GM19372 (cell line): ENCODE results near the gene MAPK8IP2.
A peak's percentile ranks its signal among the peaks of the same experiment; 100 is the strongest.

Source experiments
- ATAC-seq: cut with Tn5 transposase; IDR thresholded peaks from one replicate; pipeline ENCODE4 v1.9.1; 2021; ENCODE audit warnings: mild to moderate bottlenecking, low read depth, moderate library complexity; ENCODE audit not compliant: unreplicated experiment

Gene MAPK8IP2

DNA sequence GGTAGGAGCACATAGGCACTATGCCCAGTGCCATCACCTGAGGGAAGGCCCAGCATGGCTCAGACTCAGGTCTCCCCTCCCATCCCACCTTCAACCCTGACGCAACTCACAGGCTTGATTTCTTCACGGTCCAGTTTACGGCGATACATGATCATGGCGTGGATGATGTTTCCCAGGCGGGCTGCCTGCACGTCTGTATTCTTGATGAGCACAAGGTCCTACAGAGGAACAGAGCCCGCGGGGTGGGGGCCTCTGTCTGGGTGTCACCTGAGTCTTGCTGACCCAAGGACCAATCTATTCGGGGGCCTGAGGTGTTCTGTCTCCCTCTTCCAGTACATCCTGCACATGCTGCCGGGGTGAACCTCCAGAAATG, 26.2 kb upstream of the MAPK8IP2 start:
- no peak for ATAC-seq

DNA sequence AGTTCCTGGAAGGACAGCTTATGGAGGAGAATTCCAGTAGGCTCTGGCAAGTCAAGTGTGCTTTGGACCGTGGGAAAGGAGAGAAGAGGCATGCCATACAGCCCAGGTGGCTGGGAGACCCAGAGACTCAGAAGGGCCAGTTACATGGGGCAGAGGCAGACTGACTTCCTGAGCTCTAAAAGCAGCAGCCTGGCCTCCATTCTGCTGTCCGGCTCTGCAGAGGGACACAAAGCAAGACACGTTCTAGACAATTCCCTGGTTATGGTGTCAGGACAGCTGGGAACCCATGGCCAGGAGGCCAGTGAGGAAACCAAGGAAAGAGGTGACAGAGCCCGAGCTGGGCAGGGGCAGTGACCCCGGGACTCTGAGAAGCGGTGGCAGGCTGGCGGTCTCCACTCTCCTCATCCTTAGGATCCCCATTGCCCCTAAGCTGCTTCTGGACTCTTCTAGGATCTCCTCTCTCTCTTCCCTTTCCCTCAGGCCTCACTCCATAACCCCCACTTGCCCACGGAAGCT, 25.1 kb upstream of the MAPK8IP2 start:
- no peak for ATAC-seq

GRCh38 chr22:50576070-50576469, 24.5 kb upstream of the MAPK8IP2 start:
- ATAC-seq = no peak

GRCh38 chr22:50576806-50577696, 23.5 kb upstream of the MAPK8IP2 start:
- no peak for ATAC-seq

DNA sequence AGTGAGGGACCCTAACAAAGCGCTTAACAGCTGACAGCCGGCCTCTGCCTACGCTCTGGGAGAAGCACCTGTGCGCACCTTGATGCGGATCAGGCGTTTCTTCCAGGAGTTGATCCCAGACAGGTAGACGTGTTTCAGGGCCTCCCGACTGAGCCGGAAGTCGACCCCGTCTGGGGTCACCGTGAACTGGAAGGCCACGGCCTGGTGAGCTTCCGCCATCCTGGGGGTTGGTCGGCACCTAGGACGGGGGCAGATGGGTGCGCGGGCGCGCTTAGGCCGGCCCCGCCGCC, 23.0 kb upstream of the MAPK8IP2 start:
- ATAC-seq = no peak

DNA sequence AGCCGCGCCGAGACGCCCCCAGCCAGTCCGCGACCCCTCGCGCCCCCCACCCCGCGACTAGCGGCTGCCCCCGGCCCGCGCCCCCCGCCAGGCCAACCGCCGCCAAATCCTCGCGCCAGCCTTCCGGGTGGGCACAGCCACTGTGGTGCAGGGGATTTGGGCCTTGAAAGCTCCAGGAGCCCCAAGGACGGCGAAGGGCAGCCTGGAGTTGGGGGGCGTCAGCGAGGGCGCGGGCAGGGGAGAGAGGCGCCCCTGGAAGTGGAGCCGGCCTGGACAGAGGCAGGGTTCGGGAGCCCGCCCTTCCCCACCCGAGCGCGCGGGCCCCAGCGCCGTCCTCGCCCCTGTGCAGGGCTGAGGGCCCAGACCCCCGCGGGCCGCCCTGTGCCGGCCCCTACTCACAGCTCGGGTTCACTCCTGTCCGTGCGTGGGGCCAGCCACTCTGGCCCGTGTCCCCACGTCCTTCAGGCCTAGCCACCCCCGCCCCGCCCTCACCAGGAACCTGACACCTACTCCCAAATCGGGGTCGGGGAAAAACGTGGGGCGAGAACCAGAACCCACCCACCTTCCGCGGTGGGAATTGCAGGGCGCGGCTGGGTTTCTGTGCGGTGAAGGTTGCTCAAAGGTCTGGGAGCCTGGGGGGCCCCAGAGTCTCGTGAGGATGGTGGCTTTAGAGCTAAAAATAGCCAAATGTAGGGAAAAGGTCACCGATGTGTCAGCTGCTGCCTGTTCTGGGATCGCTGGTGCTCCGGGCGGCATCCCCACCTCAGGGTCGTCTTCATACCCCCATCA, 22.4 kb upstream of the MAPK8IP2 start, which contains the start of gene CPT1B:
CPT1B (minus strand) TSS at position 441 of the 789 bp plus-strand sequence. CDS start 512 bp downstream, outside the sequence.
- no peak for ATAC-seq

- no peak for ATAC-seq
These were observed 21.8 kb upstream of the MAPK8IP2 start for GRCh38 chr22:50578776-50579310.

GRCh38 chr22:50579752-50580151, 20.8 kb upstream of the MAPK8IP2 start:
- ATAC-seq = no peak

DNA sequence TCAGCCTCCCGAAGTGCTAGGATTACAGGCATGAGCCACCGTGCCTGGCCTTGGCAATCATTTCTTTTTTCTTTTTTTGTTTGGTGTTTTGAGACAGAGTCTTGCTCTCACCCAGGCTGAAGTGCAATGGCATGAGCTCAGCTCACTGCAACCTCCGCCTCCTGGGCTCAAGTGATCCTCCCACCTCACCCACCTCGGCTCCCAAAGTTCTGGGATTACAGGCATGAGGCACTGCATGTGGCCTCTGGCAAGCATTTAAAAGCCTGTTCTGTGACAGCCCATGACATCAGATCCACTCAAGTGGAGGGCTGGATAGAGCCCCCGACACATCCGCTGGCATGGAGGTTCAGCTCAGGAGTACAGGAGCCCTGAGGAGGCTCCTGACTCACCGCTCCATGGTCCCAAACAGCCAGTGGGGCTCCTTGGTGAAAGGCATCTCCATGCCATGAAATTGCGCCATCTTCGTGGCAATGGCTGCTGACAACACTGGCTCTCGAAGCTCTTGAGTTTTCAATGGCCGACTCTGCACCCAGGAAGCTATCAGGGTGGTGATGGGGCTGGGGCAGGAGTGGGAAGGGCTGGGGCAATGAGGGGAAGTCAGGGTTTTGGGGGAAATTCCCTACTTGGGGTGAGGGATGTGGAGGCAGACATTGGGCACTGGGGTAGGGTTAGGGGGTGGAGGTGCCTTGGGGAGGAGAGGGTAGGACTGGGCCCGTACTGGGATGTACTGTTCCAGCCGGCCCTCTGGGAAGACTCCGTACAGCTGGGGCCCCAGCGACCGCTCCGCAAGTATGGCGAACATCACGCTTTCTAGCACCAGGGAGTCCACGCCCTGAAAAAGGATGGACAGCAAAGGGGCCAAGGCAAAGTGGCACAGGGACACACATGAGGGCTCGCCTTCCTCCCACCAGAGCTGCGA, 19.3 kb upstream of the MAPK8IP2 start:
- ATAC-seq = no peak

DNA sequence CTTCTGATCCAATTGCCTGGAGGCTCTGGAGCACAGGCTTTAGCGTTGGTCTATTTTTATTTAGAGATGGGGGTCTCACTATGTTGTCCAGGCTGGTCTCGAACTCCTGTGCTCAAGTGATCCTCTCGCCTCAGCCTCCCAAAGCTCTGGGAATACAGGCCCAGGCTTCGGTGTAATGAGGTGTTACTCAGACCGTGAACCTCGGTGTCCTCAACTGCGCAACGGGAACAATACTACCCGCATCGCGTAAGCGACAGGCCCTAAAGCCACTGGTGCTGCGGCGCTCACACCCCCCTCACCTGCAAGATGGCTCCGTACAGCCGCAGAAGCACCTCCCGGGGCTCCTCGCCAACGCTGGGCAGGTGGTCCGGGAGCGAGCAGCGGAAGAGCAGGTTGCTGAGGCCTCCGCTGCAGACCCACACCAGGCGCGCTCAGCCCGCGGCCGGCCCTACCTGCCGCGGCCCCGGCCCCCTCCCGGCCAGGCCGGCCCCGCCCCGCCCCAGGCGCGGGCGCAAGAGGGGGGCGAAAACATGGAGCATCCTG, 18.6 kb upstream of the MAPK8IP2 start:
- peak; percentile 2 for ATAC-seq

- peak; percentile 89 for ATAC-seq
These were observed 17.9 kb upstream of the MAPK8IP2 start, which contains the start of gene CHKB for GRCh38 chr22:50582493-50583293. TSS of gene CHKB (minus strand) at chr22:50582849. CDS start at chr22:50582781, 68 bp downstream.

GRCh38 chr22:50583294-50583861, 17.2 kb upstream of the MAPK8IP2 start:
- peak; percentile 22 for ATAC-seq

- ATAC-seq = no peak
These were observed 16.2 kb upstream of the MAPK8IP2 start for GRCh38 chr22:50584106-50585096.

DNA sequence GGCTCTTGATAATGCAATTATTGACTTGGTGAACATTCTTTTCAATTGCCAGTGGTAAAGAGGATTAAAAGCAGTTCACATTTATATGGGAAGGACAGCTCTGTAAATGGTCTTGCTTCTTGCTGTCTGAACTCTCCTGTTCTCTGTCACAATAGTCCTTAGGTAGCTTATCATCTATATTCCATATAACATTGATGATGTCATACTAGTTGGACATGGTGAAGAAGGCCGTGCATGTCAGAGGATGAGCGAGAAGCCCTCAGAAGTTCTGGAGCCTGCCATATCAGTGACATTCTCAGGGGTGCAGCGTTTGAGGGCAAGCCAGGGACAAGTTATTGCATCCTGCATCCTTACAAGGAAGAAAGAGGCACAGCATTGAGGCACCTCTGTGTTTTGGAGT, 15.4 kb upstream of the MAPK8IP2 start:
- no peak for ATAC-seq

- no peak for ATAC-seq
These were observed 14.8 kb upstream of the MAPK8IP2 start for GRCh38 chr22:50585781-50586180.

GRCh38 chr22:50586416-50586815, 14.2 kb upstream of the MAPK8IP2 start:
- no peak for ATAC-seq

DNA sequence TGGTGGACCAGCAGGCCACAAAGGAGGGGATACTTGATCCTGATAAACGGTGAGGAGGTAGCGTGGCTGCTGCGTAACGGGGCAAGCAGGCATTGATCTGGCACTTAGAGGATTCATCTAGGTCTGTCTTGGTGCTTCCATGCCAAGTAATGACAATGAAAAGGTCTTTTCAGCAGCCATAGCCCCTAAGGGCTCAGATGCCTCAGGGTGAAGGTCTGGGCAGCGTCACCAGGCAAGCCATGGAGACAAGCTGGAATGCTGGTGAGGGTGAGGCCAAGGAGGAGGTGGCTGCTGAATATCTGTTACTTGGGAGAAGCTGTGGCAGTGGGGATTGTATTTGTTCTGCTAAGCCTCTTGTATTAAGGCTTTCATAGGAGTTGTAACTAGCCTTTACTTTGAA, 13.2 kb upstream of the MAPK8IP2 start:
- no peak for ATAC-seq
